ENCODE data around the gene MGLL.

MGLL gene

GRCh38 chr3:127809611-127810010, 12.7 kb downstream of the MGLL start:
- DNase-seq: no peak

GRCh38 chr3:127809211-127809610, 13.1 kb downstream of the MGLL start:
- no peak for DNase-seq

GRCh38 chr3:127808197-127808596, 14.1 kb downstream of the MGLL start:
- DNase-seq: no peak

- no peak for DNase-seq
Measured at GRCh38 chr3:127805026-127805753, 17.1 kb downstream of the MGLL start.

GRCh38 chr3:127804141-127804540, 18.2 kb downstream of the MGLL start:
- no peak for DNase-seq

- DNase-seq: no peak
Measured at GRCh38 chr3:127803619-127804018, 18.7 kb downstream of the MGLL start.

GRCh38 chr3:127802606-127803005, 19.7 kb downstream of the MGLL start:
- no peak for DNase-seq

GRCh38 chr3:127801731-127802313, 20.5 kb downstream of the MGLL start:
- no peak for DNase-seq

GRCh38 chr3:127800508-127800907, 21.8 kb downstream of the MGLL start:
- no peak for DNase-seq

GRCh38 chr3:127799476-127800222, 22.7 kb downstream of the MGLL start:
- no peak for DNase-seq

- DNase-seq: no peak
Measured at GRCh38 chr3:127798716-127799115, 23.6 kb downstream of the MGLL start.

GRCh38 chr3:127796831-127797150, 25.5 kb downstream of the MGLL start:
- no peak for DNase-seq

GRCh38 chr3:127796045-127796830, 26.1 kb downstream of the MGLL start:
- DNase-seq: no peak

GRCh38 chr3:127794972-127795371, 27.3 kb downstream of the MGLL start:
- DNase-seq: no peak

GRCh38 chr3:127794402-127794801, 27.9 kb downstream of the MGLL start:
- no peak for DNase-seq

GRCh38 chr3:127792541-127793292, 29.6 kb downstream of the MGLL start:
- DNase-seq: no peak

GRCh38 chr3:127791221-127791913, 30.9 kb downstream of the MGLL start:
- no peak for DNase-seq

GRCh38 chr3:127790882-127791183, 31.5 kb downstream of the MGLL start:
- DNase-seq: no peak

GRCh38 chr3:127789990-127790881, 32.1 kb downstream of the MGLL start:
- no peak for DNase-seq

- no peak for DNase-seq
Measured at GRCh38 chr3:127789051-127789450, 33.3 kb downstream of the MGLL start.

- DNase-seq: no peak
Measured at GRCh38 chr3:127788451-127788909, 33.8 kb downstream of the MGLL start.
